OCI-LY3 (cell line): ENCODE data around the gene SPON1.

Experiments used
- H2AFZ ChIP-seq: fragments of 200-600, 300-600 bp; shearing (Covaris generic); 2 replicates; pipeline ENCODE4 v1.6.0; 2014; ENCODE audit warnings: antibody characterized with exemption, low read depth, low read length
- H3K27ac ChIP-seq: fragments of 200-600, 300-600 bp; sonication (generic); 2 replicates; pipeline ENCODE4 v1.5.1; 2014; ENCODE audit warnings: mild to moderate bottlenecking, low read length, moderate library complexity, mixed read lengths
- H3K27me3 ChIP-seq: fragments of 200-600, 300-600 bp; sonication (generic); 2 replicates; pipeline ENCODE4 v1.6.1; 2014; ENCODE audit warnings: low read depth, low read length, mixed read lengths
- H3K36me3 ChIP-seq: fragments of 200-600, 300-600 bp; sonication (generic); replicated peaks from 2 replicates; pipeline ENCODE3; 2014; ENCODE audit warnings: low read depth, low read length, mixed read lengths
- H3K4me1 ChIP-seq: fragments of 300-600, 200-600 bp; sonication (generic); 2 replicates; pipeline ENCODE4 v1.6.1; 2014; ENCODE audit warnings: low read length, mixed read lengths
- H3K4me2 ChIP-seq: fragments of 200-600, 300-600 bp; sonication (generic); 2 replicates; pipeline ENCODE4 v1.6.1; 2014; ENCODE audit warnings: low read length, mixed read lengths
- H3K4me3 ChIP-seq: fragments of 300-600, 200-600 bp; sonication (generic); 2 replicates; pipeline ENCODE4 v1.5.1; 2014; ENCODE audit warnings: antibody characterized with exemption, mild to moderate bottlenecking, low read length, moderate library complexity
- H3K79me2 ChIP-seq: fragments of 300-600, 200-600 bp; shearing (Covaris generic); 2 replicates; pipeline ENCODE4 v1.6.1; 2014; ENCODE audit warnings: mild to moderate bottlenecking, low read length, mixed read lengths
- H3K9ac ChIP-seq: fragments of 300-600, 200-600 bp; shearing (Covaris generic); 2 replicates; pipeline ENCODE4 v1.6.0; 2014; ENCODE audit warnings: mild to moderate bottlenecking, low read length, moderate library complexity
- H3K9me3 ChIP-seq: fragments of 200-600, 300-600 bp; shearing (Covaris generic); 2 replicates; pipeline ENCODE4 v1.6.1; 2014; ENCODE audit warnings: low read length, mixed read lengths; ENCODE audit not compliant: insufficient read depth
- H4K20me1 ChIP-seq: fragments of 200-600, 300-600 bp; sonication (generic); 2 replicates; pipeline ENCODE4 v1.6.1; 2016; ENCODE audit warnings: low read length, mixed read lengths; ENCODE audit not compliant: insufficient read depth
- EZH2phosphoT487 ChIP-seq: fragments of 200-600 bp; shearing (Covaris generic); IDR thresholded peaks from 2 replicates; pipeline ENCODE4 v1.6.1; 2018; ENCODE audit warnings: antibody characterized with exemption, mixed run types, low read depth
- TF ChIP-seq, protein P1 (sequence below): fragments of 200-600, 300-600 bp; sonication (generic); IDR thresholded peaks from 2 replicates; pipeline ENCODE4 v1.5.1; 2014; ENCODE audit warnings: antibody characterized with exemption, low read length, low read depth

Gene SPON1

GRCh38 chr11:13958641-13959400, 3.7 kb upstream of the SPON1 start:
- Histone ChIP-seq H4K20me1 (no peaks in the 10 kb centered on the region), H3K9ac (no peak overlapping the region), H3K27me3 (peaks cover 55% of the 10 kb centered on the region), H3K79me2 (no peaks in the 10 kb centered on the region), H3K4me1 (no peaks in the 10 kb centered on the region), H2AFZ (no peak overlapping the region), H3K36me3 (no peaks in the 10 kb centered on the region), H3K4me2 (no peak overlapping the region), H3K4me3 (no peak overlapping the region), H3K9me3 (no peaks in the 10 kb centered on the region), H3K27ac (no peak overlapping the region)
- TF ChIP-seq, protein P1, sequence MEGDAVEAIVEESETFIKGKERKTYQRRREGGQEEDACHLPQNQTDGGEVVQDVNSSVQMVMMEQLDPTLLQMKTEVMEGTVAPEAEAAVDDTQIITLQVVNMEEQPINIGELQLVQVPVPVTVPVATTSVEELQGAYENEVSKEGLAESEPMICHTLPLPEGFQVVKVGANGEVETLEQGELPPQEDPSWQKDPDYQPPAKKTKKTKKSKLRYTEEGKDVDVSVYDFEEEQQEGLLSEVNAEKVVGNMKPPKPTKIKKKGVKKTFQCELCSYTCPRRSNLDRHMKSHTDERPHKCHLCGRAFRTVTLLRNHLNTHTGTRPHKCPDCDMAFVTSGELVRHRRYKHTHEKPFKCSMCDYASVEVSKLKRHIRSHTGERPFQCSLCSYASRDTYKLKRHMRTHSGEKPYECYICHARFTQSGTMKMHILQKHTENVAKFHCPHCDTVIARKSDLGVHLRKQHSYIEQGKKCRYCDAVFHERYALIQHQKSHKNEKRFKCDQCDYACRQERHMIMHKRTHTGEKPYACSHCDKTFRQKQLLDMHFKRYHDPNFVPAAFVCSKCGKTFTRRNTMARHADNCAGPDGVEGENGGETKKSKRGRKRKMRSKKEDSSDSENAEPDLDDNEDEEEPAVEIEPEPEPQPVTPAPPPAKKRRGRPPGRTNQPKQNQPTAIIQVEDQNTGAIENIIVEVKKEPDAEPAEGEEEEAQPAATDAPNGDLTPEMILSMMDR, result no peak
- no peak for TF ChIP-seq EZH2phosphoT487

GRCh38 chr11:13962198-13962561, 343 bp upstream of the SPON1 start:
- Histone ChIP-seq H3K9ac (no peak overlapping the region), H3K4me2 (no peak overlapping the region), H3K27ac (no peak overlapping the region), H3K79me2 (no peaks in the 10 kb centered on the region), H3K9me3 (no peaks in the 10 kb centered on the region), H3K4me1 (no peaks in the 10 kb centered on the region), H3K4me3 (no peak overlapping the region), H3K27me3 (peaks cover 26% of the 10 kb centered on the region), H4K20me1 (no peaks in the 10 kb centered on the region), H2AFZ (no peak overlapping the region), H3K36me3 (no peaks in the 10 kb centered on the region)
- no peak for TF ChIP-seq EZH2phosphoT487
- TF ChIP-seq, protein P1, result no peak

DNA sequence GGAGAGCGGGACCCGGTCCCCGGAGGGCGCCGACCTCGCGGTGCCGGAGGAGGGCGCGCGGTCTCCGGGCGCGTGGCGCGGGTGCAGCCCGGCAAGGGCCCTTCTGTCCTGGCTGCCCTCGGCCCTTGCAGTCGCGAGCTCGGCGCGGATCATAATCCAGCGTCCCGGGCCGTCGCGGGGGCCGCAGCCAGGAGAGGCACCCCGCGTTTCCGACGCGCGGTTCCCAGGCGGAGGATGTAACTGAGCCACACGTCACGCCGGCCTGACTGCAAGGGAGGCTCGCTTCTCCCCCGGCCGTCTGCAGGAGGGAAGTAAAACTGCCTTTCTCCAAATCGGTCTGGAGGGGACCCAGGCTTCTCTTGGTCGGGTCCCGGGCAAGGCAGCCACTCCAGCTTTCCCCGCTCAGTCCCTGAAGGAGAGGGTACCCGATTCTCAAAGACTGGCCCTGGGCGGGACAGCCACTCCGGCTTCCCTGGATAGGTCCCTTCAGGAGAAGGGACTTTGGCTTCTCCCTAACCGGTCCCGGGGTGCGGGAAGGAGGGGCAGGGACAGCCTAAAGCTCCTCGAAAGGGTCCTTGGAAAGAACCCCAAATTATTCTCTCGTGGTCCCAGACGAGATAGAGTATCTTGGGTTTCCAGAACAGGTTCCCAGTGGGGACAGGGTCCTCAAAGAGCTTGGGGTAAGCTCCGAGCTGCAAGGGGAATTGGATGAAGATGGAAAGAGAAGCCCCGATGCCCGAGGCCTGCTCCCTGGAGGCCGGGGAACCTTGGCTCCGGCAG, 836 bp downstream of the SPON1 start:
- H3K27ac ChIP-seq, result no peak overlapping the region
- H3K4me2 ChIP-seq, result no peak overlapping the region
- peaks cover 19% of the 10 kb centered on the region for H3K27me3 ChIP-seq
- H3K9me3 ChIP-seq, result no peaks in the 10 kb centered on the region
- no peaks in the 10 kb centered on the region for H4K20me1 ChIP-seq
- H3K4me3 ChIP-seq, result no peak overlapping the region
- H3K36me3 ChIP-seq, result no peaks in the 10 kb centered on the region
- H3K4me1 ChIP-seq, result no peaks in the 10 kb centered on the region
- H3K9ac ChIP-seq, result no peak overlapping the region
- TF ChIP-seq, protein P1, result no peak
- TF ChIP-seq EZH2phosphoT487, result no peak
- H3K79me2 ChIP-seq, result no peaks in the 10 kb centered on the region
- no peak overlapping the region for H2AFZ ChIP-seq
